Measurements from ENCODE around the gene DNAJC21. TPM values are rescaled to one million over a fixed set of nuclear protein-coding genes. Genes with fewer than 3 reads are reported as not detected.

DNAJC21 gene
- polyA plus RNA-seq, 2 of the 4 experiments (the other 2 are of a cell fraction) = 31.1 to 36.5 TPM

- peak overlapping the region; percentile 96 to 98 for H3K27ac ChIP-seq
- peaks cover 38% of the 10 kb centered on the region for H3K4me1 ChIP-seq
- POLR2A ChIA-PET = interaction anchor here (0.6 to 2.2 kb wide), 13 partner anchors 8 to 908 kb away, joined by 3 to 41 read pairs (median 4); partner anchors contain the start of genes AMACR, DNAJC21 and TTC23L
- no peaks in the 10 kb centered on the region for H3K9me3 ChIP-seq
- TF ChIP-seq, protein P1, sequence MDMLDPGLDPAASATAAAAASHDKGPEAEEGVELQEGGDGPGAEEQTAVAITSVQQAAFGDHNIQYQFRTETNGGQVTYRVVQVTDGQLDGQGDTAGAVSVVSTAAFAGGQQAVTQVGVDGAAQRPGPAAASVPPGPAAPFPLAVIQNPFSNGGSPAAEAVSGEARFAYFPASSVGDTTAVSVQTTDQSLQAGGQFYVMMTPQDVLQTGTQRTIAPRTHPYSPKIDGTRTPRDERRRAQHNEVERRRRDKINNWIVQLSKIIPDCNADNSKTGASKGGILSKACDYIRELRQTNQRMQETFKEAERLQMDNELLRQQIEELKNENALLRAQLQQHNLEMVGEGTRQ (IDR thresholded peaks at IDR 0.05) = no peak
- TF ChIP-seq HDAC2 (IDR thresholded peaks at IDR 0.05) = peak; percentile 81; the same call in 1 of the 2 replicates
- peak; percentile 79 for TF ChIP-seq KDM5A (IDR thresholded peaks at IDR 0.05)
- TF ChIP-seq MAX (IDR thresholded peaks at IDR 0.05) = 0 out of 2 replicates have a peak, but pooled peaks have one; percentile 11
- TF ChIP-seq MYC (IDR thresholded peaks at IDR 0.05; ENCODE audit: borderline replicate concordance, low read length) = peak; percentile 55
- no peak for TF ChIP-seq ESRRA (IDR thresholded peaks at IDR 0.05; ENCODE audit: borderline replicate concordance, low read length)
- peak in 1 of 2 experiments; percentile 13 for DNase-seq (ENCODE audit: low read depth in 1 of 2, low spot score in 1 of 2)
- ATAC-seq = peak; percentile 29 to 46; a peak in 5 of 6 replicates
- H3K4me3 ChIP-seq = peak overlapping the region; percentile 96
- CTCF ChIA-PET = interaction anchor here (0.5 to 3.8 kb wide), 13 partner anchors 10 to 441 kb away, joined by 3 to 21 read pairs (median 5); partner anchors contain the start of gene DNAJC21
- no peak for FAIRE-seq
- peak overlapping the region; percentile 97 for H3K4me2 ChIP-seq
- under 1% methylated on average over 20 of the region's 20 CpGs for WGBS (ENCODE audit: missing lambda C conversion rate)
Observed at GRCh38 chr5:34915856-34916192, 13.5 kb upstream of the DNAJC21 start.

GRCh38 chr5:34916518-34916917 lies 12.8 kb upstream of the DNAJC21 start:
- CTCF ChIA-PET = interaction anchor here (1.1 to 3.8 kb wide), 8 partner anchors 10 to 442 kb away, joined by 4 to 21 read pairs (median 9); partner anchors contain the start of gene DNAJC21
- Histone ChIP-seq H3K4me2 (peak overlapping the region; percentile 97), H3K27ac (peak overlapping the region; percentile 96 to 98), H3K9me3 (no peaks in the 10 kb centered on the region), H3K4me3 (peak overlapping the region; percentile 96), H3K4me1 (peaks cover 38% of the 10 kb centered on the region)
- ATAC-seq (no peak), DNase-seq (ENCODE audit: low read depth in 1 of 2, low spot score in 1 of 2) (no peak), FAIRE-seq (no peak)
- POLR2A ChIA-PET = interaction anchor here (1.1 to 2.2 kb wide), 4 partner anchors 13 to 909 kb away, joined by 4 to 7 read pairs (median 6); partner anchors contain the start of genes AMACR and DNAJC21
- TF ChIP-seq MAZ (IDR thresholded peaks at IDR 0.05; ENCODE audit: borderline replicate concordance, low read depth, low read length) = no peak
- no peak for TF ChIP-seq ESRRA (IDR thresholded peaks at IDR 0.05; ENCODE audit: borderline replicate concordance, low read length)
- TF ChIP-seq KDM5A (IDR thresholded peaks at IDR 0.05) = no peak
- no peak for TF ChIP-seq HOXA7 (CRISPR knock-in tag; IDR thresholded peaks at IDR 0.05)
- WGBS (ENCODE audit: missing lambda C conversion rate) = 22% methylated on average over 6 of the region's 6 CpGs

DNA sequence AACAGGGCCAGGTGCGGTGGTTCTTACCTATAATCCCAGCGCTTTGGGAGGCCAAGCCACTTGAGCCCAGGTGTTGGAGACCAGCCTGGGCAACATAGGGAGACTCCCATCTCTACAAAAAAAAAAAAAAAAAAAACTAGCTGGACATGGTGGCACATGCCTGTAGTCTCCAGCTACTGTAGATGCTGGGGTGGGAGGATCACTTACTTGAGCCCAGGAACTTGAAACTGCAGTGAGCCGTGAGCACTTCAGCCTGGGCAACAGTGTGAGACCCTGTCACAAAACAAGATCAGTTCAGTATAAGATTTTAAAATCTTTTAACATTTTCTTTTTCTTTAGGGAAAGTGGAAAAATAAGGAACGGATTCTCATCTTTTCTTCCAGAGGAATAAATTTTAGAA lies 11.3 kb upstream of the DNAJC21 start:
- ATAC-seq = no peak
- FAIRE-seq = no peak
- no peak for TF ChIP-seq MAZ (IDR thresholded peaks at IDR 0.05; ENCODE audit: borderline replicate concordance, low read depth, low read length)
- no peak for TF ChIP-seq EHMT2 (IDR thresholded peaks at IDR 0.05; ENCODE audit: low read depth)
- TF ChIP-seq, protein P2, sequence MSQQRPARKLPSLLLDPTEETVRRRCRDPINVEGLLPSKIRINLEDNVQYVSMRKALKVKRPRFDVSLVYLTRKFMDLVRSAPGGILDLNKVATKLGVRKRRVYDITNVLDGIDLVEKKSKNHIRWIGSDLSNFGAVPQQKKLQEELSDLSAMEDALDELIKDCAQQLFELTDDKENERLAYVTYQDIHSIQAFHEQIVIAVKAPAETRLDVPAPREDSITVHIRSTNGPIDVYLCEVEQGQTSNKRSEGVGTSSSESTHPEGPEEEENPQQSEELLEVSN (IDR thresholded peaks at IDR 0.05; ENCODE audit: borderline replicate concordance, low read depth) = no peak
- no peak for TF ChIP-seq CHD4 (IDR thresholded peaks at IDR 0.05; ENCODE audit: borderline replicate concordance)
- TF ChIP-seq TP53 (CRISPR knock-in tag; IDR thresholded peaks at IDR 0.05) = no peak
- no peak for TF ChIP-seq HMGXB4 (CRISPR knock-in tag; IDR thresholded peaks at IDR 0.05; ENCODE audit: borderline replicate concordance)
- TF ChIP-seq JUNB (IDR thresholded peaks at IDR 0.05) = no peak
- no peak for TF ChIP-seq HES2 (IDR thresholded peaks at IDR 0.05)
- TF ChIP-seq ESRRA (IDR thresholded peaks at IDR 0.05; ENCODE audit: borderline replicate concordance, low read length) = no peak
- TF ChIP-seq POLR2A (IDR thresholded peaks at IDR 0.05; ENCODE audit: low read length) = no peak
- no peak for TF ChIP-seq PBX3 (IDR thresholded peaks at IDR 0.05)
- TF ChIP-seq MYC (IDR thresholded peaks at IDR 0.05; ENCODE audit: borderline replicate concordance, low read length) = no peak
- no peak for TF ChIP-seq KDM1A (IDR thresholded peaks at IDR 0.05; ENCODE audit: low read depth)
- no peak for TF ChIP-seq ZFP36 (IDR thresholded peaks at IDR 0.05; ENCODE audit: borderline replicate concordance, partially characterized antibody)
- TF ChIP-seq, protein P3, sequence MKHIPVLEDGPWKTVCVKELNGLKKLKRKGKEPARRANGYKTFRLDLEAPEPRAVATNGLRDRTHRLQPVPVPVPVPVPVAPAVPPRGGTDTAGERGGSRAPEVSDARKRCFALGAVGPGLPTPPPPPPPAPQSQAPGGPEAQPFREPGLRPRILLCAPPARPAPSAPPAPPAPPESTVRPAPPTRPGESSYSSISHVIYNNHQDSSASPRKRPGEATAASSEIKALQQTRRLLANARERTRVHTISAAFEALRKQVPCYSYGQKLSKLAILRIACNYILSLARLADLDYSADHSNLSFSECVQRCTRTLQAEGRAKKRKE (CRISPR knock-in tag; IDR thresholded peaks at IDR 0.05; ENCODE audit: low read depth) = no peak
- TF ChIP-seq GATA3 (IDR thresholded peaks at IDR 0.05; ENCODE audit: borderline replicate concordance) = no peak
- DNase-seq (ENCODE audit: low read depth in 1 of 2, low spot score in 1 of 2) = no peak
- POLR2A ChIA-PET = interaction anchor here (2.0 kb wide), 1 partner anchor 11 kb away, joined by 6 read pairs; the partner anchor contains the start of gene DNAJC21
- Histone ChIP-seq H3K4me2 (peak overlapping the region; percentile 97), H3K27ac (no peak overlapping the region), H3K4me3 (no peak overlapping the region), H3K9me3 (no peaks in the 10 kb centered on the region), H3K4me1 (peaks cover 40% of the 10 kb centered on the region)
- CTCF ChIA-PET = interaction anchor here (1.9 to 3.8 kb wide), 2 partner anchors 20 to 444 kb away, joined by 8 to 21 read pairs; no protein-coding TSS in a partner anchor
- WGBS (ENCODE audit: missing lambda C conversion rate) = 90% methylated on average over 4 of the region's 4 CpGs
